IPS-NIHi7 (cell line): ENCODE data around the gene ASIC4.

Experiments
- DNase-seq: peaks from one replicate; pipeline ENCODE4 v3.0.0; 2012; ENCODE audit warnings: mixed read lengths; ENCODE audit errors: extremely low spot score

ASIC4 gene

GRCh38 chr2:219533930-219534661, 19.8 kb downstream of the ASIC4 start:
- no peak for DNase-seq

DNA sequence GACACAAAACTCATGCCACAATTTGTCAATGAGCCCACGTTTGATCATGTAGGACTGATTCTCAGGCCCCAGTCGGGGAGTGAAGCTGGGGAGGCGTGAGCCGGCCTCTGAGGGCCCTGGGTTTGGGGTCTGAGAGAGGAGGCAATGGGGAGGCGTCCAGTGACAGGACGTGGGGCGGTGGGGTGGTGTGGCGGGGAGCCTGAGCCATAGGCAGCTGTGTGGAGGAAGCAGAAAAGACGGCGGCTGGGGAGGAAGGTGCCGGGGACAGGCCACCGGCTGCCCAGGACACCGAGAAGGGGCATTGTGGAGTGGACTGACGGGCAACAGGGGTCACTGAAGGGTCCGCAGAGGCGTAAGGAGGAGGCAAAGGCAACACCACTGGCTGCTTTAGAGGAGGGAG, 22.1 kb downstream of the ASIC4 start:
- no peak for DNase-seq

GRCh38 chr2:219536967-219537366, 22.7 kb downstream of the ASIC4 start:
- DNase-seq, result no peak

GRCh38 chr2:219537657-219538488, 23.6 kb downstream of the ASIC4 start:
- DNase-seq, result peak; percentile 50

DNA sequence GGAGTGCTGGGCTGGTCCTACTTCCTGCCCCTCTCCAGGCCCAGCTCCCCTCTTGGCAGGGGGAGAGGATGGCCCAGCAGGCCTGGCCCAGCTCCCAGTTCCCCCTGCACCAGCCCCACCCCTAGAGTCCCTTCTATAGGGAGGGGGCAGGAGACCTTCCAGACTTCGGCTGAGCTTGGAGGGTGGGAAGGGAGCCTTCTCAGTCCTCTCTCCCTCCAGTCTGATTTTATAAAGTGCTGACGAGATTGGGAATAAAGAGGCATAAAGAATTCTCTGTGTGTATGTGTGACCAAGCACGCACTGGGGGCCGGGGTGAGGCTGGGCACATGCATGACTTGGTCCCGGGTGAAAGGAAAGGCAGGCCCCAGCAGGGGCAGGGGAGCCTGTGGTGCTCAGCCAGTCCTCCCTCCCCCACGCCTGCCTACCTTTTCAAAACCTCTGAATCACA, 24.2 kb downstream of the ASIC4 start:
- no peak for DNase-seq

DNA sequence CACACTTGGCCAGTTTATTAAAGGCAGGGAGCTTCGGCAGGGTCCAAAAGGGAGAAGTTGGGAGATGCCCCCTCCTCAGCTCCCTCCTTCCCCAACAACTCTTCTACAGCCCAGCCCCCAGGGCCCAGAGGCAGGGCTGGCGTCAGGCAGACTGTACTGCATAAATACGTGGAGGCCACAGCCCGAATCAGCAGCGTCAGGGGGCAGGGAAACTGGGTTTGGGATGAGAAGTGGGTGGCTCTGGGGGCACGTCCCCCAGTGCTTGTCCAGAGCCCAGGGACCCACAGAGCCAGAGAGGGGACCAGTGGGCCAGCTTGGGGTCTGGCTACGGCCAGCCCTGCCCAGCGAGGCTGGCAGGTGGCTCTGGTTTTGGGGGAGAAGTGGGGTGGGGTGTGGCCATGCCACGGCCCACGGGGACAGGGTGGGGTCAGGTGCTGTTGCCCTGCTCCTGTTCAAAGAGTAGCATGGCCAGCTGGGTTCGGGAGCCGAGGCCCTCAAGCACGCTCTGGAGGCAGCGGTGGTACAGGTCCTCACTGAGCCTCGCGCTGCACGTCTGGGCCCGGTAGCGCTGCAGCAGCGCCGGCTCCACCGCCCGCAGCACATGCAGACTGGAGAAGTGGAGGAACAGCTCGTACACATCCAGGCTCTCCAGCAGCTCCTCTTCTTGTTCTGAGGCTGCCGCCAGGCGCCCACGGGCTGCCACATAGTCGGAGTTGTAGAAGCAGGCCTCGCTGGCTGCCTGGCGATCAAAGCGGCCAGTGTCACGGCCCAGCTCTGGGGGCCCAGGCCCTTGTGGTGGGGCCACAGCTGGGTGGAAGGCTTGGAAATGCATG, 24.9 kb downstream of the ASIC4 start:
- no peak for DNase-seq

DNA sequence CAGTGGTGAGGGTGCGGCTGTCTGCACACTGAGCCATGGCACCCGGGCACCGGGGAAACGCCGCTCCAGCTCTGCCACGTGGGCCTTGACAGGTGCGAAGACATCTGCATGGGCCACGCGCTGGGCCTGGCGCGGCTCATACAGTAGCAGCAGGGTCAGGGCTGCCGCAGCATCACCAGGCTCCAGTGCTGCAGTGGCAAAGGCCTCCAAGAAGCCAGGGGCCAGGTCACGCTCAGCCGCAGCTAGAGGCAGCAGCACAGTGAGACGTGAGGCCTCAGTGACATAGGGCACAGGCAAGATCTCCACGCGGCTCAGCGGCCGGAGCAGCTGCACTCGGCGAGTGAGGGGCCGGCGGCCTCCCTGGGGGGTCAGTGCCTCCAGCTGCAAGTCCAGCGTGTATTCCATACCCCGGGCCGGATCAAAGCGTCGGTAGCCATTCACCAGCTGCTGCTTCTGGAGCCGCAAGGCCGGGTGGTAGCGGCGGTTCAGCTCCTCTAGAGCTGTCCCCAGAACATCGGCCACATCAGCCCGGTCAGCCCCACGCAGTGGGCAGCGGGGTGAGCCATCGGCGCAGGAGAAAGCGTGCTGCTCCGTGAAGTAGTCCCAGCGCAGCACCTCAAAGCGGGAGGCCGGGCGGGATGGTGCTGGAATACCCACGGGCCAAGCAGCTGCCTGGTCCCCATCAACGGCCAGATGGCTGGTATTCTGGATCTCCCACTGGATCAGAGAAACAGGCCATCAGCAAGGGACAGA, 25.8 kb downstream of the ASIC4 start:
- no peak for DNase-seq

- no peak for DNase-seq
Observed at GRCh38 chr2:219540784-219541504, 26.7 kb downstream of the ASIC4 start.

- DNase-seq, result peak; percentile 76
Observed at GRCh38 chr2:219541611-219542180, 27.4 kb downstream of the ASIC4 start.

- DNase-seq, result no peak
Observed at GRCh38 chr2:219542931-219543595, 28.8 kb downstream of the ASIC4 start.

DNA sequence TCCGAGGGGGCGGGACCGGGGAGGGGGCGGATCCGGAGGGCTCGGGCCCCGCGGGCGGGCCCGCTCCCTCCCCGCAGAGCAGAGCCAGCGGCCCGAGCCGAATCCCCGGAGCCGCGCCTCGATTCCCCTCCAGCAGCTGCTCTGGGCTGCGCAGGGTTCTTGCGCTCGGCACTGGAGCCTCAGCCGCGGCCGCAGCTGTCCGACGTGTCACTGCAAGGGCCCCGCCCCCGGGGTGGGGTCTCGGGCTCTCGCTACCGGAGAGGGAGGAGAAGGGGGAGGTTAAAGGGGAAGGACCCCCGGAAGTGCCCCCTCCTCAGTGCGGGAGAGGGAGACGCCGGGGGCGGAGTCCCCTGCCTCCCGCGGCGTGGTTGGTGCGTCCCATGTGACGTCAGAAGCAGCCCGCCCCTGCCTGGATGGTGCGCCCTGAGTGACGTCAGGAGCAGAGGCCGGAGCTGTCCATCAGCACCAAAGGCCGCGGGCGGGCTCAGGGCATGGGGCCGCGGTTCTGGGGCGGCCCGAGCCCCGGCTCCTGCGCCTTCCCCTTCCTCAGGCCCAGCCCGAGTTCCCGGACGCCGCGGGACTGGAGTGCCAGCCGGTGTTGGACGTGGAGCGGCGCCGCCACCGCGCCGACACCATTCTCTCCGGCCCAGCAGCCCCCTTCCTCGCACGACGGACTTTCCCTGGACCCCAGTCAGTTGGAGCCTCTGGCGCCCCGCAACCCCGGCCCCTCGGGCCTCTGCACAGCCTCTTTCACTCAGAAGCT, 29.5 kb downstream of the ASIC4 start, which contains the start of the genes CHPF and TMEM198:
TSS of gene CHPF (minus strand) at position 214 of the 763 bp plus-strand sequence. CDS start 271 bp downstream, outside the sequence.
TSS of gene TMEM198 (plus strand) at position 433 of the 763 bp plus-strand sequence. CDS start 700 bp downstream, outside the sequence.
- peak; percentile 98 for DNase-seq

DNA sequence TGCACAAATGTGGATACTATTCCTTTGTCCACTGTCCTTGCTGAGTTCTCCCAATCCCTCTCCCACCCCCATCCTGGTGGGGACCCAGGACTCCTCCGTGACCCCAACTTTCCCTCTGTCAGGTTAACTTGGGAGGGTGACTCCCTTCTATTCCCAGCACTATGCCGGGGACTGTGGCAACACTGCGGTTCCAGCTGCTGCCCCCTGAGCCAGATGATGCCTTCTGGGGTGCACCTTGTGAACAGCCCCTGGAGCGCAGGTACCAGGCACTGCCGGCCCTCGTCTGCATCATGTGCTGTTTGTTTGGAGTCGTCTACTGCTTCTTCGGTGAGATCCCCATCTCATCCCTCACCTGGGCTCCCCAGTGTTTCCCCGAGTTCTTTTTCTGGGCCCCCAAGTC, 30.3 kb downstream of the ASIC4 start:
- DNase-seq, result no peak

- DNase-seq, result no peak
Observed at GRCh38 chr2:219545295-219545942, 31.1 kb downstream of the ASIC4 start.

- DNase-seq, result no peak
Observed at GRCh38 chr2:219545943-219546352, 31.7 kb downstream of the ASIC4 start.

- no peak for DNase-seq
Observed at GRCh38 chr2:219547621-219548020, 33.3 kb downstream of the ASIC4 start.

DNA sequence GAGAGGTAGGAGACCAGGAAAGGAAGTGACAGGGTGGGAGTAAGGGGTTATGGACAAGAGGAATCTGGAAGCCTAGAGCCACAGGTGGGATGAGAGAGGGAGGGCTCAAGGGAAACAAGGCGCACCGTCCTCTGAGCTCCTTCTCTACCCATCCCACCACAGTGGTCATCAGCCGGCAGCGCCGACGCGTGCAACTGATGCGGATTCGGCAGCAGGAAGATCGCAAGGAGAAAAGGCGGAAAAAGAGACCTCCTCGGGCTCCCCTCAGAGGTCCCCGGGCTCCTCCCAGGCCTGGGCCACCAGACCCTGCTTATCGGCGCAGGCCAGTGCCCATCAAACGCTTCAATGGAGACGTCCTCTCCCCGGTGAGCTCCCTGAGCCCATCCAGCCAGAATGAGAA, 34.7 kb downstream of the ASIC4 start:
- DNase-seq, result no peak

- no peak for DNase-seq
Observed at GRCh38 chr2:219549619-219550018, 35.3 kb downstream of the ASIC4 start.
